ENCODE results near the gene MUSK. TPM values are rescaled to one million over a fixed set of nuclear protein-coding genes. Genes with fewer than 3 reads are reported as not detected.
"Not testable (repeated sequence)": the region's sequence is repeated elsewhere in the genome, so short reads cannot be mapped to it uniquely, and the experiment has no call there.

Gene MUSK
- total RNA-seq, 2 donors from 2014 or later, result 0.71 TPM; not detected in 1

DNA sequence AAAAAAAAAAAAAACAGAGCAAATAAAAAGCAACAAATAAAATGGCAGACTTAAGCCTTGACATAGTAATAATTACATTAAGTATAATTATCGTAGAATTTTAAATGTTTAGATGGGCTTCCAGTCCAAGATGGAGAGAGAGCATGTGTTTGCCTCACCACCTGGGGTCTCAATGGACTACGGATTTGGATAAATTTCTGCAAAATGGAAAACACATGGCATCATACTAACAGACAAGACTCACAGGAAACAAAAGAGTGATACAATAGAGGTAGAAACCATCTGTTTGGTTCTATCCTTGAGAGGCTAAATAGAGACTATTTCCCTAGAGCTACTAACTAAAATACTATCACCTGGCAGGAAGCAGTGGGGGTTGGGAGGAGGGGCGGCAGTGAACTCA lies 144.3 kb downstream of the MUSK start:
- H3K36me3 ChIP-seq, result no peaks in the 10 kb centered on the region
- ATAC-seq (ENCODE audit: insufficient number of reproducible peaks, low FRiP score, low read depth) (no peak), DNase-seq (ENCODE audit: low spot score) (no peak)
- TF ChIP-seq, protein P1, sequence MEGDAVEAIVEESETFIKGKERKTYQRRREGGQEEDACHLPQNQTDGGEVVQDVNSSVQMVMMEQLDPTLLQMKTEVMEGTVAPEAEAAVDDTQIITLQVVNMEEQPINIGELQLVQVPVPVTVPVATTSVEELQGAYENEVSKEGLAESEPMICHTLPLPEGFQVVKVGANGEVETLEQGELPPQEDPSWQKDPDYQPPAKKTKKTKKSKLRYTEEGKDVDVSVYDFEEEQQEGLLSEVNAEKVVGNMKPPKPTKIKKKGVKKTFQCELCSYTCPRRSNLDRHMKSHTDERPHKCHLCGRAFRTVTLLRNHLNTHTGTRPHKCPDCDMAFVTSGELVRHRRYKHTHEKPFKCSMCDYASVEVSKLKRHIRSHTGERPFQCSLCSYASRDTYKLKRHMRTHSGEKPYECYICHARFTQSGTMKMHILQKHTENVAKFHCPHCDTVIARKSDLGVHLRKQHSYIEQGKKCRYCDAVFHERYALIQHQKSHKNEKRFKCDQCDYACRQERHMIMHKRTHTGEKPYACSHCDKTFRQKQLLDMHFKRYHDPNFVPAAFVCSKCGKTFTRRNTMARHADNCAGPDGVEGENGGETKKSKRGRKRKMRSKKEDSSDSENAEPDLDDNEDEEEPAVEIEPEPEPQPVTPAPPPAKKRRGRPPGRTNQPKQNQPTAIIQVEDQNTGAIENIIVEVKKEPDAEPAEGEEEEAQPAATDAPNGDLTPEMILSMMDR (IDR thresholded peaks at IDR 0.05), result no peak
- no peaks in the 10 kb centered on the region for H3K27me3 ChIP-seq (replicated peaks; ENCODE audit: insufficient read depth)
- H3K9me3 ChIP-seq, result no peaks in the 10 kb centered on the region
- H3K4me3 ChIP-seq, result no peak overlapping the region
- peaks cover 0 to 4% of the 10 kb centered on the region in 2 donors for H3K4me1 ChIP-seq (ENCODE audit: control insufficient read depth in 1 of 2, low read depth in 2 of 2)
- H3K27ac ChIP-seq, result no peak overlapping the region

DNA sequence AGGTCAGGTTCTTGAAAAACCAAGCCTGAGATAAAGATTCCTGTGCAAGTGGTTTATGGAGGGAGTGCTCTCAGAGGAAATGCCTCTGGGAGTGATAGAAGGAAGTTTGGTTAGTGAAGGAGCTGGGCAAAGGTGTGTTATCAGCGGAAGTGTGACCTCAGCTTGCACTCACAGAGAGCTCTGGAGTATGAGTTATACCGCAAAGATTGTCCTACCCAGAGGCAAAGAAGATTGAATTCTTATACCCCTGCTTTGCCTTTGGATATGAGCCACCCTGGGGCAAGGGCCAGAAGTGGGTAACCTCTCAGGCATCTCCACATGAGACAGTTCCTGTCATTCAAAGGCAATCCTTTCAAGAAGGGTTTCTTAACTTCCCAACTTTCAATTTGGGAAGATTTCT lies 145.6 kb downstream of the MUSK start:
- Histone ChIP-seq H3K36me3 (no peaks in the 10 kb centered on the region), H3K9me3 (no peaks in the 10 kb centered on the region), H3K27me3 (replicated peaks; ENCODE audit: insufficient read depth) (no peaks in the 10 kb centered on the region), H3K27ac (no peak overlapping the region), H3K4me3 (no peak overlapping the region), H3K4me1 (ENCODE audit: control insufficient read depth in 1 of 2, low read depth in 2 of 2) (peaks cover 0 to 4% of the 10 kb centered on the region in 2 donors)
- DNase-seq (ENCODE audit: low spot score) (no peak), ATAC-seq (ENCODE audit: insufficient number of reproducible peaks, low FRiP score, low read depth) (no peak)
- TF ChIP-seq, protein P1 (IDR thresholded peaks at IDR 0.05), result no peak

- no peak overlapping the region for H3K27ac ChIP-seq
- DNase-seq (ENCODE audit: low spot score) (no peak), ATAC-seq (ENCODE audit: insufficient number of reproducible peaks, low FRiP score, low read depth) (no peak)
- peaks cover 0 to 4% of the 10 kb centered on the region in 2 donors for H3K4me1 ChIP-seq (ENCODE audit: control insufficient read depth in 1 of 2, low read depth in 2 of 2)
- H3K4me3 ChIP-seq, result no peak overlapping the region
- no peaks in the 10 kb centered on the region for H3K27me3 ChIP-seq (replicated peaks; ENCODE audit: insufficient read depth)
- no peaks in the 10 kb centered on the region for H3K36me3 ChIP-seq
- H3K9me3 ChIP-seq, result no peaks in the 10 kb centered on the region
- TF ChIP-seq, protein P1 (IDR thresholded peaks at IDR 0.05), result no peak
Observed at GRCh38 chr9:110815361-110815760, 146.8 kb downstream of the MUSK start.

GRCh38 chr9:110820381-110820780 lies 151.8 kb downstream of the MUSK start:
- Histone ChIP-seq H3K4me1 (ENCODE audit: control insufficient read depth in 1 of 2, low read depth in 2 of 2) (peaks cover 0 to 13% of the 10 kb centered on the region in 2 donors), H3K4me3 (no peak overlapping the region), H3K27me3 (replicated peaks; ENCODE audit: insufficient read depth) (no peaks in the 10 kb centered on the region), H3K27ac (no peak overlapping the region), H3K9me3 (no peaks in the 10 kb centered on the region), H3K36me3 (no peaks in the 10 kb centered on the region)
- DNase-seq (ENCODE audit: low spot score) (no peak), ATAC-seq (ENCODE audit: insufficient number of reproducible peaks, low FRiP score, low read depth) (no peak)
- TF ChIP-seq, protein P1 (IDR thresholded peaks at IDR 0.05), result no peak

- H3K36me3 ChIP-seq, result no peaks in the 10 kb centered on the region
- ATAC-seq (ENCODE audit: insufficient number of reproducible peaks, low FRiP score, low read depth) (no peak), DNase-seq (ENCODE audit: low spot score) (no peak)
- no peaks in the 10 kb centered on the region for H3K27me3 ChIP-seq (replicated peaks; ENCODE audit: insufficient read depth)
- no peaks in the 10 kb centered on the region for H3K9me3 ChIP-seq
- no peak overlapping the region for H3K27ac ChIP-seq
- TF ChIP-seq, protein P1 (IDR thresholded peaks at IDR 0.05), result no peak
- H3K4me1 ChIP-seq (ENCODE audit: control insufficient read depth in 1 of 2, low read depth in 2 of 2), result peaks cover 0 to 9% of the 10 kb centered on the region in 2 donors
- no peak overlapping the region for H3K4me3 ChIP-seq
Observed at GRCh38 chr9:110821064-110821463, 152.5 kb downstream of the MUSK start.

GRCh38 chr9:110825129-110825528 lies 156.5 kb downstream of the MUSK start:
- DNase-seq (ENCODE audit: low spot score); H3K4me3 ChIP-seq; ATAC-seq (ENCODE audit: insufficient number of reproducible peaks, low FRiP score, low read depth); H3K27ac ChIP-seq; H3K27me3 ChIP-seq (replicated peaks; ENCODE audit: insufficient read depth); H3K36me3 ChIP-seq; H3K9me3 ChIP-seq: not testable (repeated sequence)
- H3K4me1 ChIP-seq (ENCODE audit: control insufficient read depth in 1 of 2, low read depth in 2 of 2), result peaks cover 3 to 28% of the 10 kb centered on the region in 2 donors
